ENCODE data around the gene OR51E1. TPM values are rescaled to one million over a fixed set of nuclear protein-coding genes. Genes with fewer than 3 reads are reported as not detected.
A peak's percentile ranks its signal among the peaks of the same experiment; 100 is the strongest.

Gene OR51E1
- polyA plus RNA-seq, 3 donors: not detected

GRCh38 chr11:4662876-4663275 lies 19.1 kb downstream of the OR51E1 start:
- Mint-ChIP-seq H3K27ac (peak overlapping the region in 1 of 7 donors; percentile 49), H3K27me3 (ENCODE audit: low read depth in 3 of 3) (peaks cover 0 to 13% (median 5%) of the 10 kb centered on the region in 3 donors), H3K36me3 (no peaks in the 10 kb centered on the region), H3K4me1 (no peaks in the 10 kb centered on the region), H3K9me3 (peaks cover 0 to 4% (median 0%) of the 10 kb centered on the region in 7 donors), H3K4me3 (no peak overlapping the region)
- Histone ChIP-seq H3K4me2 (replicated peaks; ENCODE audit: extremely low read depth, low read length, poor library complexity, severe bottlenecking) (no peak overlapping the region), H4K20me1 (ENCODE audit: insufficient read depth, low read length) (no peaks in the 10 kb centered on the region), H3K9ac (ENCODE audit: insufficient read depth, low read length, poor library complexity, severe bottlenecking) (no peak overlapping the region), H3K4me3 (replicated peaks in 1 of 3; ENCODE audit: low read depth in 2 of 3, low read length in 3 of 3) (no peak overlapping the region), H3K27ac (ENCODE audit: low read depth in 1 of 2, low read length in 2 of 2) (no peak overlapping the region), H3K27me3 (ENCODE audit: control insufficient read depth in 2 of 2, insufficient read depth in 2 of 2, low read length in 2 of 2) (no peaks in the 10 kb centered on the region), H3K9me3 (replicated peaks in 1 of 2; ENCODE audit: control insufficient read depth in 1 of 2, insufficient read depth in 1 of 2, low read length in 2 of 2) (no peaks in the 10 kb centered on the region), H3K36me3 (replicated peaks in 1 of 2; ENCODE audit: control insufficient read depth in 1 of 2, insufficient read depth in 2 of 2, low read length in 2 of 2) (no peaks in the 10 kb centered on the region), H3K4me1 (ENCODE audit: control insufficient read depth in 1 of 2, insufficient read depth in 2 of 2, low read length in 2 of 2) (no peaks in the 10 kb centered on the region), H2AFZ (ENCODE audit: insufficient read depth, low read depth, low read length, poor library complexity, severe bottlenecking) (no peak overlapping the region), H3K79me2 (ENCODE audit: insufficient read depth, low read length) (no peaks in the 10 kb centered on the region)
- DNase-seq: no peak
- intact Hi-C loops (cut with micrococcal nuclease): no loop called here
- no peak for TF ChIP-seq CTCF (IDR thresholded peaks at IDR 0.05)
- 88% methylated on average over 1 of the region's 6 CpGs for whole genome bisulfite sequencing (ENCODE audit: insufficient coverage)

GRCh38 chr11:4664183-4664582 lies 20.4 kb downstream of the OR51E1 start:
- Mint-ChIP-seq H3K36me3 (no peaks in the 10 kb centered on the region), H3K27ac (no peak overlapping the region), H3K9me3 (peaks cover 0 to 2% (median 0%) of the 10 kb centered on the region in 7 donors), H3K27me3 (ENCODE audit: low read depth in 3 of 3) (peaks cover 0 to 16% (median 5%) of the 10 kb centered on the region in 3 donors), H3K4me1 (no peaks in the 10 kb centered on the region), H3K4me3 (peak overlapping the region in 1 of 2 donors; percentile 17)
- Histone ChIP-seq H3K27me3 (ENCODE audit: control insufficient read depth in 2 of 2, insufficient read depth in 2 of 2, low read length in 2 of 2) (no peaks in the 10 kb centered on the region), H3K4me1 (ENCODE audit: control insufficient read depth in 1 of 2, insufficient read depth in 2 of 2, low read length in 2 of 2) (no peaks in the 10 kb centered on the region), H3K36me3 (replicated peaks in 1 of 2; ENCODE audit: control insufficient read depth in 1 of 2, insufficient read depth in 2 of 2, low read length in 2 of 2) (no peaks in the 10 kb centered on the region), H3K9me3 (replicated peaks in 1 of 2; ENCODE audit: control insufficient read depth in 1 of 2, insufficient read depth in 1 of 2, low read length in 2 of 2) (no peaks in the 10 kb centered on the region), H2AFZ (ENCODE audit: insufficient read depth, low read depth, low read length, poor library complexity, severe bottlenecking) (no peak overlapping the region), H3K4me2 (replicated peaks; ENCODE audit: extremely low read depth, low read length, poor library complexity, severe bottlenecking) (no peak overlapping the region), H3K9ac (ENCODE audit: insufficient read depth, low read length, poor library complexity, severe bottlenecking) (no peak overlapping the region), H4K20me1 (ENCODE audit: insufficient read depth, low read length) (no peaks in the 10 kb centered on the region), H3K27ac (ENCODE audit: low read depth in 1 of 2, low read length in 2 of 2) (no peak overlapping the region), H3K79me2 (ENCODE audit: insufficient read depth, low read length) (no peaks in the 10 kb centered on the region), H3K4me3 (replicated peaks in 1 of 3; ENCODE audit: low read depth in 2 of 3, low read length in 3 of 3) (no peak overlapping the region)
- no CpG with 5 or more reads among the region's 3 CpGs for WGBS (ENCODE audit: insufficient coverage)
- intact Hi-C loops (cut with micrococcal nuclease): no loop called here
- TF ChIP-seq CTCF (IDR thresholded peaks at IDR 0.05): no peak
- DNase-seq: no peak

All from CD14-positive monocyte (primary cell).